ENCODE measurements around the gene TSPOAP1.

DNA sequence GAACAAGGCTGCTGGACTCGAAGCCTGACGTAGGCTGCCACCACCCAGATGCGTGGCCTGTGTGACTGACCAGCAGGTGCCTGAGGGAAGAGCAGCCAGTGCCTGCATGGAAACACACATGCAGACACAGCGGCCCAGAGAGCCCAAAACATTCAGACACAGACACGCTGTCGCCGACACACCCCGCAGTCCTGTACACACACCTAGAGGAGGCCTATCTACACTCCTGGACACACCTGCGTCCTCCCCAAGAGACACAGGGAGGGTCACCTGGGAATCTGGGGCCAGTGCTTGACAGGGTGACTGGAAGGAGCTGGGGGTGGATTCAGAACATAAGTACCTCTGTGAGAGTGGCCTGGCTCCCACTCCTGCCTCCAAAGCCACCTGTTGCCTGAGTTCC is 6.1 kb upstream of the TSPOAP1 start:
- TF ChIP-seq, protein P1, sequence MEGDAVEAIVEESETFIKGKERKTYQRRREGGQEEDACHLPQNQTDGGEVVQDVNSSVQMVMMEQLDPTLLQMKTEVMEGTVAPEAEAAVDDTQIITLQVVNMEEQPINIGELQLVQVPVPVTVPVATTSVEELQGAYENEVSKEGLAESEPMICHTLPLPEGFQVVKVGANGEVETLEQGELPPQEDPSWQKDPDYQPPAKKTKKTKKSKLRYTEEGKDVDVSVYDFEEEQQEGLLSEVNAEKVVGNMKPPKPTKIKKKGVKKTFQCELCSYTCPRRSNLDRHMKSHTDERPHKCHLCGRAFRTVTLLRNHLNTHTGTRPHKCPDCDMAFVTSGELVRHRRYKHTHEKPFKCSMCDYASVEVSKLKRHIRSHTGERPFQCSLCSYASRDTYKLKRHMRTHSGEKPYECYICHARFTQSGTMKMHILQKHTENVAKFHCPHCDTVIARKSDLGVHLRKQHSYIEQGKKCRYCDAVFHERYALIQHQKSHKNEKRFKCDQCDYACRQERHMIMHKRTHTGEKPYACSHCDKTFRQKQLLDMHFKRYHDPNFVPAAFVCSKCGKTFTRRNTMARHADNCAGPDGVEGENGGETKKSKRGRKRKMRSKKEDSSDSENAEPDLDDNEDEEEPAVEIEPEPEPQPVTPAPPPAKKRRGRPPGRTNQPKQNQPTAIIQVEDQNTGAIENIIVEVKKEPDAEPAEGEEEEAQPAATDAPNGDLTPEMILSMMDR (IDR thresholded peaks at IDR 0.05), result no peak
- TF ChIP-seq POLR2A (IDR thresholded peaks at IDR 0.05), result no peak

Measured in testis (tissue), 2 donors.